Activated CD8-positive, alpha-beta T cell treated with anti-CD3 and anti-CD28 coated beads for 36 hours (primary cell): Measurements from ENCODE around the gene UGT1A8. TPM values are rescaled to one million over a fixed set of nuclear protein-coding genes. Genes with fewer than 3 reads are reported as not detected.

ENCODE experiments used
- ATAC-seq: fragments of 200-7000 bp; cut with Tn5 transposase; one replicate; pipeline ENCODE4 v1.10.0; 2021; ENCODE audit warnings: mild to moderate bottlenecking, moderate library complexity
- CTCF ChIA-PET: fragments of 350-600 bp; sonication (Branson Sonifier 250); formaldehyde crosslinking; loops from one replicate; lab custom pipeline; 2021; ENCODE audit warnings: antibody characterized with exemption; lab: Charles Lee
- POLR2A ChIA-PET: fragments of 350-600 bp; sonication (Branson Sonifier 250); formaldehyde crosslinking; loops from one replicate; lab custom pipeline; 2021; ENCODE audit warnings: antibody characterized with exemption; lab: Charles Lee
- DNase-seq: peaks from one replicate; pipeline ENCODE4 v3.0.0-alpha.2; 2020
- H3K27ac Mint-ChIP-seq: one replicate; pipeline ENCODE4 v1.8.0; 2021; ENCODE audit warnings: mild to moderate bottlenecking, mixed read lengths
- H3K27me3 Mint-ChIP-seq: one replicate; pipeline ENCODE4 v1.8.0; 2021; ENCODE audit warnings: mixed read lengths
- H3K36me3 Mint-ChIP-seq: one replicate; pipeline ENCODE4 v1.8.0; 2021; ENCODE audit warnings: low read depth, mixed read lengths
- H3K4me1 Mint-ChIP-seq: one replicate; pipeline ENCODE4 v1.8.0; 2021; ENCODE audit warnings: low read depth, mixed read lengths
- H3K4me3 Mint-ChIP-seq: one replicate; pipeline ENCODE4 v1.8.0; 2021; ENCODE audit warnings: mild to moderate bottlenecking, moderate library complexity, mixed read lengths
- H3K9me3 Mint-ChIP-seq: one replicate; pipeline ENCODE4 v1.8.0; 2021; ENCODE audit warnings: mixed read lengths
- CTCF ChIP-seq: fragments of 200-600 bp; IDR thresholded peaks from one replicate; pipeline ENCODE4 v1.8.0; 2022; ENCODE audit warnings: antibody characterized with exemption, mild to moderate bottlenecking
- intact Hi-C: fragments of 100-400 bp; cut with micrococcal nuclease; formaldehyde crosslinking; loops from one replicate; pipeline ENCODE4 v1.10.0; 2022
- total RNA-seq, 2 experiments: library from RNA; stranded (reverse); gene quantifications; one replicate each; pipeline ENCODE4 v1.2.3, GENCODE V29; 2021

UGT1A8 gene
- total RNA-seq, 2 experiments from 2014 or later, result not detected

GRCh38 chr2:233807966-233808935 is 190.8 kb downstream of the UGT1A8 start:
- Mint-ChIP-seq H3K4me1 (no peaks in the 10 kb centered on the region), H3K27ac (no peak overlapping the region), H3K36me3 (no peaks in the 10 kb centered on the region), H3K4me3 (no peak overlapping the region), H3K27me3 (peaks cover 6% of the 10 kb centered on the region), H3K9me3 (no peaks in the 10 kb centered on the region)
- ChIA-PET POLR2A (no interaction called here), CTCF (interaction anchor here (1.3 kb wide), 1 partner anchor 11 kb away, joined by 3 read pairs; no protein-coding TSS in a partner anchor)
- TF ChIP-seq CTCF, result no peak
- intact Hi-C loops, result no loop called here
- ATAC-seq (no peak), DNase-seq (no peak)

GRCh38 chr2:233810385-233810784 is 193.0 kb downstream of the UGT1A8 start:
- no peak for TF ChIP-seq CTCF
- DNase-seq (no peak), ATAC-seq (no peak)
- Mint-ChIP-seq H3K27ac (no peak overlapping the region), H3K27me3 (peaks cover 5% of the 10 kb centered on the region), H3K4me3 (no peak overlapping the region), H3K4me1 (no peaks in the 10 kb centered on the region), H3K36me3 (no peaks in the 10 kb centered on the region), H3K9me3 (no peaks in the 10 kb centered on the region)
- ChIA-PET POLR2A (no interaction called here), CTCF (no interaction called here)
- intact Hi-C loops, result no loop called here

GRCh38 chr2:233811087-233811486 is 193.7 kb downstream of the UGT1A8 start:
- ChIA-PET POLR2A (no interaction called here), CTCF (no interaction called here)
- no peak overlapping the region for H3K4me3 Mint-ChIP-seq
- ATAC-seq (no peak), DNase-seq (no peak)
- no peaks in the 10 kb centered on the region for H3K9me3 Mint-ChIP-seq
- intact Hi-C loops, result no loop called here
- H3K4me1 Mint-ChIP-seq, result no peaks in the 10 kb centered on the region
- H3K27me3 Mint-ChIP-seq, result peaks cover 5% of the 10 kb centered on the region
- no peak for TF ChIP-seq CTCF
- H3K27ac Mint-ChIP-seq, result no peak overlapping the region
- H3K36me3 Mint-ChIP-seq, result no peaks in the 10 kb centered on the region

- H3K4me3 Mint-ChIP-seq, result no peak overlapping the region
- no peak for DNase-seq
- H3K9me3 Mint-ChIP-seq, result no peaks in the 10 kb centered on the region
- no peaks in the 10 kb centered on the region for H3K36me3 Mint-ChIP-seq
- no peaks in the 10 kb centered on the region for H3K4me1 Mint-ChIP-seq
- ChIA-PET POLR2A (interaction anchor here (0.6 kb wide), 1 partner anchor 202 kb away, joined by 3 read pairs; no protein-coding TSS in a partner anchor), CTCF (no interaction called here)
- ATAC-seq, result no peak
- intact Hi-C loops, result no loop called here
- TF ChIP-seq CTCF, result no peak
- no peak overlapping the region for H3K27ac Mint-ChIP-seq
- H3K27me3 Mint-ChIP-seq, result peaks cover 5% of the 10 kb centered on the region
Measured at GRCh38 chr2:233811732-233812131, 194.3 kb downstream of the UGT1A8 start.
